HG03439 (cell line): ENCODE results near the gene KIF21A.
"Not testable (repeated sequence)": the region's sequence is repeated elsewhere in the genome, so short reads cannot be mapped to it uniquely, and the experiment has no call there.

ENCODE experiments used
- ATAC-seq: cut with Tn5 transposase; IDR thresholded peaks from one replicate; pipeline ENCODE4 v1.9.1; 2021; ENCODE audit warnings: mild to moderate bottlenecking, moderate library complexity; ENCODE audit not compliant: unreplicated experiment

KIF21A gene

GRCh38 chr12:39351153-39351552 is 91.8 kb downstream of the KIF21A start:
- ATAC-seq, result no peak

- ATAC-seq, result no peak
Observed at GRCh38 chr12:39348941-39349626, 93.8 kb downstream of the KIF21A start.

GRCh38 chr12:39348523-39348922 is 94.4 kb downstream of the KIF21A start:
- ATAC-seq, result no peak

- no peak for ATAC-seq
Observed at GRCh38 chr12:39344926-39345325, 98.0 kb downstream of the KIF21A start.

GRCh38 chr12:39343665-39344064 is 99.3 kb downstream of the KIF21A start:
- ATAC-seq, result no peak

- ATAC-seq, result no peak
Observed at GRCh38 chr12:39341761-39342160, 101.2 kb downstream of the KIF21A start.

GRCh38 chr12:39341179-39341578 is 101.7 kb downstream of the KIF21A start:
- peak; percentile 55 for ATAC-seq

- no peak for ATAC-seq
Observed at GRCh38 chr12:39332661-39333175, 110.2 kb downstream of the KIF21A start.

GRCh38 chr12:39331539-39332261 is 111.2 kb downstream of the KIF21A start:
- ATAC-seq, result no peak

GRCh38 chr12:39329876-39330275 is 113.0 kb downstream of the KIF21A start:
- no peak for ATAC-seq

GRCh38 chr12:39329018-39329417 is 113.9 kb downstream of the KIF21A start:
- ATAC-seq, result no peak

GRCh38 chr12:39327965-39328364 is 115.0 kb downstream of the KIF21A start:
- no peak for ATAC-seq

GRCh38 chr12:39327510-39327909 is 115.4 kb downstream of the KIF21A start:
- no peak for ATAC-seq

- ATAC-seq, result no peak
Observed at GRCh38 chr12:39319180-39319579, 123.7 kb downstream of the KIF21A start.

- ATAC-seq, result no peak
Observed at GRCh38 chr12:39314547-39314946, 128.4 kb downstream of the KIF21A start.

- ATAC-seq, result no peak
Observed at GRCh38 chr12:39309516-39309915, 133.4 kb downstream of the KIF21A start.

GRCh38 chr12:39301422-39301821 is 141.5 kb downstream of the KIF21A start:
- ATAC-seq, result no peak

GRCh38 chr12:39300799-39301198 is 142.1 kb downstream of the KIF21A start:
- no peak for ATAC-seq

- ATAC-seq, result no peak
Observed at GRCh38 chr12:39297891-39298290, 145.0 kb downstream of the KIF21A start.

- ATAC-seq, result no peak
Observed at GRCh38 chr12:39296496-39296895, 146.4 kb downstream of the KIF21A start.

- ATAC-seq, result not testable (repeated sequence)
Observed at GRCh38 chr12:39295593-39295992, 147.3 kb downstream of the KIF21A start.

GRCh38 chr12:39294715-39295114 is 148.2 kb downstream of the KIF21A start:
- no peak for ATAC-seq
